ENCODE results near the gene NXT1. TPM values are rescaled to one million over a fixed set of nuclear protein-coding genes. Genes with fewer than 3 reads are reported as not detected.

The NXT1 gene
- polyA plus RNA-seq, 1 of the 3 experiments (the other 2 are of a cell fraction), result 28.2 TPM

- H3K79me2 ChIP-seq (ENCODE audit: insufficient read depth), result no peaks in the 10 kb centered on the region
- H3K4me3 ChIP-seq (ENCODE audit: low read depth in 2 of 2, low read length in 1 of 2), result no peak overlapping the region
- no peaks in the 10 kb centered on the region for H3F3A ChIP-seq (replicated peaks; ENCODE audit: insufficient read depth)
- CTCF ChIA-PET, result no interaction called here
- H3K4me2 ChIP-seq, result no peak overlapping the region
- POLR2A ChIA-PET, result no interaction called here
- H3K9me2 ChIP-seq, result no peaks in the 10 kb centered on the region
- H4K20me1 ChIP-seq (ENCODE audit: insufficient read depth), result no peaks in the 10 kb centered on the region
- DNase-seq, result no peak
- no peaks in the 10 kb centered on the region for H3K4me1 ChIP-seq (ENCODE audit: control insufficient read depth in 1 of 2, insufficient read depth in 2 of 2, low read depth in 1 of 2, low read length in 1 of 2)
- WGBS (ENCODE audit: low lambda C conversion rate), result 2% methylated on average over 3 of the region's 3 CpGs
- H2AFZ ChIP-seq (ENCODE audit: low read depth), result no peak overlapping the region
- peaks cover 51% of the 10 kb centered on the region for H3K27me3 ChIP-seq (ENCODE audit: insufficient read depth)
- H3K9me3 ChIP-seq, result no peaks in the 10 kb centered on the region
- H3K36me3 ChIP-seq (replicated peaks in 1 of 2; ENCODE audit: control insufficient read depth in 1 of 2, insufficient read depth in 2 of 2, low read length in 1 of 2), result no peaks in the 10 kb centered on the region
- no peak overlapping the region for H3K9ac ChIP-seq
- no peak for TF ChIP-seq EZH2phosphoT487 (IDR thresholded peaks at IDR 0.05; ENCODE audit: borderline replicate concordance, low read depth)
- TF ChIP-seq ELF1 (IDR thresholded peaks at IDR 0.05), result no peak
- TF ChIP-seq GABPA (IDR thresholded peaks at IDR 0.05; ENCODE audit: low read depth), result no peak
- TF ChIP-seq MEF2A (IDR thresholded peaks at IDR 0.05; ENCODE audit: borderline replicate concordance, low read depth), result no peak
- TF ChIP-seq USF2 (IDR thresholded peaks at IDR 0.05; ENCODE audit: borderline replicate concordance, low read depth, low read length), result no peak
- TF ChIP-seq REST (IDR thresholded peaks at IDR 0.05; ENCODE audit: low read depth, low read length), result no peak
- H3K27ac ChIP-seq (ENCODE audit: low read depth in 2 of 2, low read length in 1 of 2), result no peak overlapping the region
Measured at GRCh38 chr20:23308024-23308423, 42.6 kb upstream of the NXT1 start.

- H3K79me2 ChIP-seq (ENCODE audit: insufficient read depth), result no peaks in the 10 kb centered on the region
- no peaks in the 10 kb centered on the region for H3K36me3 ChIP-seq (replicated peaks in 1 of 2; ENCODE audit: control insufficient read depth in 1 of 2, insufficient read depth in 2 of 2, low read length in 1 of 2)
- H3K27ac ChIP-seq (ENCODE audit: low read depth in 2 of 2, low read length in 1 of 2), result no peak overlapping the region
- no peak overlapping the region for H3K4me2 ChIP-seq
- 0% methylated on average over 4 of the region's 4 CpGs for WGBS (ENCODE audit: low lambda C conversion rate)
- no peak overlapping the region for H3K9ac ChIP-seq
- H4K20me1 ChIP-seq (ENCODE audit: insufficient read depth), result no peaks in the 10 kb centered on the region
- peaks cover 42% of the 10 kb centered on the region for H3K27me3 ChIP-seq (ENCODE audit: insufficient read depth)
- no peak for DNase-seq
- ChIA-PET CTCF (interaction anchor here (1.8 kb wide), 1 partner anchor 12 kb away, joined by 5 read pairs; no protein-coding TSS in a partner anchor), POLR2A (no interaction called here)
- no peak overlapping the region for H2AFZ ChIP-seq (ENCODE audit: low read depth)
- H3F3A ChIP-seq (replicated peaks; ENCODE audit: insufficient read depth), result no peaks in the 10 kb centered on the region
- TF ChIP-seq GATA2 (CRISPR knock-in tag; IDR thresholded peaks at IDR 0.05), result no peak
- TF ChIP-seq RXRA (IDR thresholded peaks at IDR 0.05; ENCODE audit: borderline replicate concordance, low read depth), result no peak
- no peak for TF ChIP-seq RFX5 (IDR thresholded peaks at IDR 0.05; ENCODE audit: low read length)
- TF ChIP-seq EZH2phosphoT487 (IDR thresholded peaks at IDR 0.05; ENCODE audit: borderline replicate concordance, low read depth), result no peak
- TF ChIP-seq GABPA (IDR thresholded peaks at IDR 0.05; ENCODE audit: low read depth), result no peak
- TF ChIP-seq CHD2 (IDR thresholded peaks at IDR 0.05; ENCODE audit: low read length, partially characterized antibody), result no peak
- TF ChIP-seq PBX3 (IDR thresholded peaks at IDR 0.05), result no peak
- TF ChIP-seq NRF1 (IDR thresholded peaks at IDR 0.05; ENCODE audit: low read depth, low read length), result no peak
- no peaks in the 10 kb centered on the region for H3K9me2 ChIP-seq
- no peaks in the 10 kb centered on the region for H3K9me3 ChIP-seq
- H3K4me1 ChIP-seq (ENCODE audit: control insufficient read depth in 1 of 2, insufficient read depth in 2 of 2, low read depth in 1 of 2, low read length in 1 of 2), result no peaks in the 10 kb centered on the region
- no peak overlapping the region for H3K4me3 ChIP-seq (ENCODE audit: low read depth in 2 of 2, low read length in 1 of 2)
Measured at GRCh38 chr20:23308908-23309307, 41.7 kb upstream of the NXT1 start.

Data from SK-N-SH (cell line).